ENCODE measurements around the gene CRHR2. TPM values are rescaled to one million over a fixed set of nuclear protein-coding genes. Genes with fewer than 3 reads are reported as not detected.

The CRHR2 gene
- total RNA-seq, 1 experiment from 2014 or later, result 0.22 TPM

DNA sequence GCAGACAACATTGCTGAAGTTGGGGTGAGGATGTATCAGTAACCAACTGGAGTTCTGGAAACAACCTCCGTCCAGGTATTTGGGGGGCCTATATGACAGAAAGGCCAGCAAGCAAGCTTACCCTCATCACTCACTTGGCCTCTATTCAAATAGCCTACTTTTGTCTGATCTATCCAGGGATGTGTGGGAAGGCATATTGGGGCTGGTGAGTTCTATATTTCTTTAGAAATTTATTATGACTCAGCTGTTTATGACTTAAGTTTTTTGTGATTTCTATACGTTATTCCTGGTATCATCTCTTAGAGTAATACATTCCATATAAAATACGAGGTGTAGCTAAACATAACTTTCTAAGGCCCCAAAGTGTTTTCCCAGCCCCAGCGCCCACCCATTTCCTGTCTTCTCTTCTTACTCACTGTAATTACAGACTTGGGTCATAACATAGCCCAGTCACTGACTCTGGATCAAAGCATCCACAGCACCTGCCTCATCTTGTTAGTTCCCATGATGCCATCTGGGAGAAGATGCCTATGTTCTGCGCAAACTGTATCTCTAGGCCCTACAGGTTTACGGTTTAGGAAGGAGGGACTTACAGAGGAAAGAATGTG, 69.5 kb downstream of the CRHR2 start:
- H3K27ac Mint-ChIP-seq, result no peak overlapping the region
- no peak for ATAC-seq
- DNase-seq (ENCODE audit: low spot score), result no peak

DNA sequence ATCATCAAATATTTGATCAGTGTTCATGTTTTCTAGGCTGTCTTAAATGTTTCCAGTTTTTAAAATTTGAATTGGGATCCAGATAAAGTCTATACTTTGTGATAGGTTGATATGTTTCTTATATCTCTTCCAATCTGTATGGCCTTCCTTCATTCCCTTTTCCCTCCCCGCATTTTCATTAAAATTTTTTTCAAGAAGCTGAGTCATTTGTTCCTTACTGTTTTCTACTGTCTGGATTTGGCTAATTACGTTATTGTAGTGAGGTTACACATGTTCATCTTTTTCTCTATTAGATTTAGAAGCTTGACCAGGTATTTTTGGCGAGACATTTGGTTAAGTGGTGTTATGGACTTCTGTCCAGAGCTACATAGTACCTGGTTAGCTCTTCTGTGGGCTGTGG, 76.4 kb downstream of the CRHR2 start:
- POLR2A ChIA-PET, result interaction anchor here (0.6 kb wide), 1 partner anchor 9 kb away, joined by 6 read pairs; no protein-coding TSS in a partner anchor
- ATAC-seq, result no peak
- Mint-ChIP-seq H3K4me1 (no peaks in the 10 kb centered on the region), H3K36me3 (peaks cover 75% of the 10 kb centered on the region), H3K27ac (no peak overlapping the region), H3K27me3 (ENCODE audit: low read depth) (no peaks in the 10 kb centered on the region), H3K4me3 (no peak overlapping the region), H3K9me3 (no peaks in the 10 kb centered on the region)
- CTCF ChIA-PET, result no interaction called here
- no peak for TF ChIP-seq ZNF219 (CRISPR knock-in tag; IDR thresholded peaks at IDR 0.05; ENCODE audit: borderline replicate concordance)
- TF ChIP-seq, protein P1, sequence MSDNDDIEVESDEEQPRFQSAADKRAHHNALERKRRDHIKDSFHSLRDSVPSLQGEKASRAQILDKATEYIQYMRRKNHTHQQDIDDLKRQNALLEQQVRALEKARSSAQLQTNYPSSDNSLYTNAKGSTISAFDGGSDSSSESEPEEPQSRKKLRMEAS (CRISPR knock-in tag; IDR thresholded peaks at IDR 0.05), result no peak
- TF ChIP-seq, protein P2, sequence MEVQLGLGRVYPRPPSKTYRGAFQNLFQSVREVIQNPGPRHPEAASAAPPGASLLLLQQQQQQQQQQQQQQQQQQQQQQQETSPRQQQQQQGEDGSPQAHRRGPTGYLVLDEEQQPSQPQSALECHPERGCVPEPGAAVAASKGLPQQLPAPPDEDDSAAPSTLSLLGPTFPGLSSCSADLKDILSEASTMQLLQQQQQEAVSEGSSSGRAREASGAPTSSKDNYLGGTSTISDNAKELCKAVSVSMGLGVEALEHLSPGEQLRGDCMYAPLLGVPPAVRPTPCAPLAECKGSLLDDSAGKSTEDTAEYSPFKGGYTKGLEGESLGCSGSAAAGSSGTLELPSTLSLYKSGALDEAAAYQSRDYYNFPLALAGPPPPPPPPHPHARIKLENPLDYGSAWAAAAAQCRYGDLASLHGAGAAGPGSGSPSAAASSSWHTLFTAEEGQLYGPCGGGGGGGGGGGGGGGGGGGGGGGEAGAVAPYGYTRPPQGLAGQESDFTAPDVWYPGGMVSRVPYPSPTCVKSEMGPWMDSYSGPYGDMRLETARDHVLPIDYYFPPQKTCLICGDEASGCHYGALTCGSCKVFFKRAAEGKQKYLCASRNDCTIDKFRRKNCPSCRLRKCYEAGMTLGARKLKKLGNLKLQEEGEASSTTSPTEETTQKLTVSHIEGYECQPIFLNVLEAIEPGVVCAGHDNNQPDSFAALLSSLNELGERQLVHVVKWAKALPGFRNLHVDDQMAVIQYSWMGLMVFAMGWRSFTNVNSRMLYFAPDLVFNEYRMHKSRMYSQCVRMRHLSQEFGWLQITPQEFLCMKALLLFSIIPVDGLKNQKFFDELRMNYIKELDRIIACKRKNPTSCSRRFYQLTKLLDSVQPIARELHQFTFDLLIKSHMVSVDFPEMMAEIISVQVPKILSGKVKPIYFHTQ (CRISPR knock-in tag; IDR thresholded peaks at IDR 0.05), result no peak
- TF ChIP-seq, protein P3, sequence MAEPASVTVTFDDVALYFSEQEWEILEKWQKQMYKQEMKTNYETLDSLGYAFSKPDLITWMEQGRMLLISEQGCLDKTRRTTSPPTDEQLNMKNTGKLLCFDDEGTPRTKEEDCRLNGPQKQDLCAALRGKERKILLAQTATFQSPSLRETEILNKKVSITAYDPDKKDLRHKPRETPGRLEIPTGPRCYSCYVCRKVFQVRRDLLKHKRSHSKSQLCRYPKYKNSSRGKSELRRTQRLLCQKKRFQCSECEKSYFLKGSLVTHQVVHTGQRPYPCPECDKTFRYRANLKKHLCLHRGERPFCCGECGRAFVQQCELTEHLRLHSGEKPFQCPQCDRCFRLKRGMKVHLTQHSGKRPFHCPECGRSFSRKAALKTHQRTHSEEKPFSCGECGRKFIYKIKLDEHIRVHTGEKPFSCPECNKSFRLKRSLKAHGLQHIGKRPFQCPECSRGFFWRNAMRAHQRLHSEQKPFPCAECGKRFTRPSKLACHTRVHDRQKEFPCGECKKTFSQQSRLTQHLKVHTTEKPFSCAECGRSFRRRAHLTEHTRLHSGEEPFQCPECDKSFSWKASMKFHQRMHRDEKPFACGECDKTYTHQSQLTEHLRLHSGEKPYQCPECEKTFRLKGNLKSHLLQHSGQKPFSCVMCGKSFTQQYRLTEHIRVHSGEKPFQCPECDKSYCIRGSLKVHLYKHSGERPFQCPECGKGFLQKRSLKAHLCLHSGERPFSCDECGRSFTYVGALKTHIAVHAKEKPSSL (CRISPR knock-in tag; conservative IDR thresholded peaks at IDR 0.05), result no peak
- TF ChIP-seq, protein P4, sequence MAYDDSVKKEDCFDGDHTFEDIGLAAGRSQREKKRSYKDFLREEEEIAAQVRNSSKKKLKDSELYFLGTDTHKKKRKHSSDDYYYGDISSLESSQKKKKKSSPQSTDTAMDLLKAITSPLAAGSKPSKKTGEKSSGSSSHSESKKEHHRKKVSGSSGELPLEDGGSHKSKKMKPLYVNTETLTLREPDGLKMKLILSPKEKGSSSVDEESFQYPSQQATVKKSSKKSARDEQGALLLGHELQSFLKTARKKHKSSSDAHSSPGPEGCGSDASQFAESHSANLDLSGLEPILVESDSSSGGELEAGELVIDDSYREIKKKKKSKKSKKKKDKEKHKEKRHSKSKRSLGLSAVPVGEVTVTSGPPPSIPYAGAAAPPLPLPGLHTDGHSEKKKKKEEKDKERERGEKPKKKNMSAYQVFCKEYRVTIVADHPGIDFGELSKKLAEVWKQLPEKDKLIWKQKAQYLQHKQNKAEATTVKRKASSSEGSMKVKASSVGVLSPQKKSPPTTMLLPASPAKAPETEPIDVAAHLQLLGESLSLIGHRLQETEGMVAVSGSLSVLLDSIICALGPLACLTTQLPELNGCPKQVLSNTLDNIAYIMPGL (CRISPR knock-in tag; IDR thresholded peaks at IDR 0.05), result no peak
- no peak for DNase-seq (ENCODE audit: low spot score)

More for the DNA sequence above, 69.5 kb downstream of the CRHR2 start:
- no peak overlapping the region for H3K4me3 Mint-ChIP-seq
- H3K4me1 Mint-ChIP-seq, result no peaks in the 10 kb centered on the region
- TF ChIP-seq ZNF138 (CRISPR knock-in tag; conservative IDR thresholded peaks at IDR 0.05) (no peak), ZNF121 (CRISPR knock-in tag; IDR thresholded peaks at IDR 0.05) (no peak)
- H3K27me3 Mint-ChIP-seq (ENCODE audit: low read depth), result no peaks in the 10 kb centered on the region
- POLR2A ChIA-PET, result no interaction called here
- CTCF ChIA-PET, result no interaction called here
- H3K36me3 Mint-ChIP-seq, result peaks cover 76% of the 10 kb centered on the region
- H3K9me3 Mint-ChIP-seq, result no peaks in the 10 kb centered on the region

DNA sequence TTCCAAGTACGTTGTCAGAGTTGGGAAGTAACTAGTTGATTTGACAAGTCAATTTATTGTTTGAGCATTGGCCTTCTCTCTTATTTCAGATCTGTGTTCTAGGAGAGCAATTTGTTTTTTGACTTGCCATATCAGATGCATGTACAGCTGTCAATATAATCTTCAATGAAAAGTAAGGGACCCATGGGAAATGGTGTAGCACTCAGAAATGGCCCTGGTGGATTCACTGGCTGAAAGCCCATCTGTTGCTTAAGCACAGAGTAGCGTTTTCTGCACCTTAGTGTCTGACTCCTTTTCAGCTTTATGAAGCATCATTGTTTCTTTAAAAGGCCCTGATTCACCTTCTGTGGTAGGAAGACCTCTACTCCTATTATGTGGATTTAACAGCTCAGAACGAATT, 77.4 kb downstream of the CRHR2 start:
- CTCF ChIA-PET, result no interaction called here
- Mint-ChIP-seq H3K27me3 (ENCODE audit: low read depth) (no peaks in the 10 kb centered on the region), H3K36me3 (peaks cover 77% of the 10 kb centered on the region), H3K4me1 (no peaks in the 10 kb centered on the region), H3K27ac (no peak overlapping the region), H3K4me3 (no peak overlapping the region), H3K9me3 (no peaks in the 10 kb centered on the region)
- no peak for ATAC-seq
- TF ChIP-seq GRHL2 (CRISPR knock-in tag; IDR thresholded peaks at IDR 0.05; ENCODE audit: insufficient replicate concordance, severe bottlenecking), result no peak
- TF ChIP-seq ZNF263 (CRISPR knock-in tag; IDR thresholded peaks at IDR 0.05; ENCODE audit: low read depth), result no peak
- no peak for TF ChIP-seq TEAD1 (CRISPR knock-in tag; IDR thresholded peaks at IDR 0.05)
- TF ChIP-seq, protein P5, sequence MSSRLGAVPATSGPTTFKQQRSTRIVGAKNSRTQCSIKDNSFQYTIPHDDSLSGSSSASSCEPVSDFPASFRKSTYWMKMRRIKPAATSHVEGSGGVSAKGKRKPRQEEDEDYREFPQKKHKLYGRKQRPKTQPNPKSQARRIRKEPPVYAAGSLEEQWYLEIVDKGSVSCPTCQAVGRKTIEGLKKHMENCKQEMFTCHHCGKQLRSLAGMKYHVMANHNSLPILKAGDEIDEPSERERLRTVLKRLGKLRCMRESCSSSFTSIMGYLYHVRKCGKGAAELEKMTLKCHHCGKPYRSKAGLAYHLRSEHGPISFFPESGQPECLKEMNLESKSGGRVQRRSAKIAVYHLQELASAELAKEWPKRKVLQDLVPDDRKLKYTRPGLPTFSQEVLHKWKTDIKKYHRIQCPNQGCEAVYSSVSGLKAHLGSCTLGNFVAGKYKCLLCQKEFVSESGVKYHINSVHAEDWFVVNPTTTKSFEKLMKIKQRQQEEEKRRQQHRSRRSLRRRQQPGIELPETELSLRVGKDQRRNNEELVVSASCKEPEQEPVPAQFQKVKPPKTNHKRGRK (CRISPR knock-in tag; IDR thresholded peaks at IDR 0.05; ENCODE audit: borderline replicate concordance), result no peak
- TF ChIP-seq GABPB1 (CRISPR knock-in tag; IDR thresholded peaks at IDR 0.05), result no peak
- TF ChIP-seq ZNF138 (CRISPR knock-in tag; conservative IDR thresholded peaks at IDR 0.05), result no peak
- DNase-seq (ENCODE audit: low spot score), result no peak
- POLR2A ChIA-PET, result no interaction called here

Other genes starting within 250 kb of the CRHR2 start
- 6.0 to 6.4 TPM (median 6.3 TPM) in 3 replicates for gene NOD1, start 203.7 kb downstream of the CRHR2 start, total RNA-seq (2021)
- 95.4 to 106 TPM (median 101 TPM) in 3 replicates for gene GGCT, start 177.6 kb downstream of the CRHR2 start, total RNA-seq (2021)
- 142 to 236 TPM (median 158 TPM) in 3 replicates for gene GARS1, start 87.6 kb downstream of the CRHR2 start, total RNA-seq (2021)
- gene INMT, start 69.7 kb upstream of the CRHR2 start, total RNA-seq (2021), result 3.5 to 5.6 TPM (median 4.4 TPM) in 3 replicates
- 1.8 to 2.2 TPM (median 2.0 TPM) in 3 replicates for gene MINDY4, start 89.0 kb upstream of the CRHR2 start, total RNA-seq (2021)
- 0.81 to 1.4 TPM (median 1.1 TPM) in 3 replicates for gene AQP1, start 229.4 kb upstream of the CRHR2 start, total RNA-seq (2021)